Colonic mucosa (tissue), 4 donors: Measurements from ENCODE around the gene IFFO2. TPM values are rescaled to one million over a fixed set of nuclear protein-coding genes. Genes with fewer than 3 reads are reported as not detected.

Source experiments
- DNase-seq: peaks from one replicate; pipeline ENCODE4 v3.0.0-alpha.2; 2020
- H3K27ac ChIP-seq: fragments of 200-600 bp; one replicate; pipeline ENCODE4 v1.8.0; 2021
- H3K27me3 ChIP-seq: fragments of 200-600 bp; one replicate; pipeline ENCODE4 v1.8.0; 2021
- H3K36me3 ChIP-seq: fragments of 200-600 bp; one replicate; pipeline ENCODE4 v1.8.0; 2021
- H3K4me1 ChIP-seq: fragments of 200-600 bp; one replicate; pipeline ENCODE4 v1.8.0; 2021; ENCODE audit warnings: mild to moderate bottlenecking
- H3K4me3 ChIP-seq: fragments of 200-600 bp; one replicate; pipeline ENCODE4 v1.8.0; 2021
- H3K9ac ChIP-seq, 2 donors: one replicate each; pipeline ENCODE4 v1.7.0; 2013; ENCODE audit warnings: control low read depth in 2 of 2, low read depth in 2 of 2, low read length in 2 of 2
- H3K9me3 ChIP-seq: fragments of 200-600 bp; one replicate; pipeline ENCODE4 v1.8.0; 2021
- CTCF ChIP-seq: fragments of 200-600 bp; IDR thresholded peaks from one replicate; pipeline ENCODE4 v1.8.0; 2022; ENCODE audit warnings: antibody characterized with exemption, mild to moderate bottlenecking
- intact Hi-C: fragments of 100-400 bp; cut with DNase I; formaldehyde crosslinking; loops from one replicate; pipeline ENCODE4 v1.14.1; 2022
- total RNA-seq, 2 donors: library from RNA; stranded (reverse); fragmentation: NEBNext Ultra II Directional in 1 of 2; extraction: Animal tissue kit (Norgen Biotek cat#: 25700) in 1 of 2; gene quantifications; one replicate each; pipeline ENCODE4 v1.2.1, GENCODE V29; 2021
- donor health status: healthy.
- donor health status: DM: no; HTN: no; CAD: no.
- donor health status: DM: no; HTN: no; CAD: no.

Gene IFFO2
- total RNA-seq, 2 donors from 2014 or later: 5.6 to 14.0 TPM

GRCh38 chr1:18865176-18865575, 91.3 kb downstream of the IFFO2 start:
- H3K9me3 ChIP-seq: no peaks in the 10 kb centered on the region
- H3K4me3 ChIP-seq: no peak overlapping the region
- H3K36me3 ChIP-seq: no peaks in the 10 kb centered on the region
- no peak for TF ChIP-seq CTCF
- no peaks in the 10 kb centered on the region for H3K4me1 ChIP-seq
- intact Hi-C loops: no loop called here
- H3K27me3 ChIP-seq: no peaks in the 10 kb centered on the region
- H3K27ac ChIP-seq: no peak overlapping the region
- no peak for DNase-seq
- H3K9ac ChIP-seq: no peak overlapping the region

GRCh38 chr1:18861590-18861989, 94.9 kb downstream of the IFFO2 start:
- intact Hi-C loops: no loop called here
- TF ChIP-seq CTCF: no peak
- DNase-seq: no peak
- Histone ChIP-seq H3K27me3 (no peaks in the 10 kb centered on the region), H3K9me3 (no peaks in the 10 kb centered on the region), H3K36me3 (no peaks in the 10 kb centered on the region), H3K4me1 (no peaks in the 10 kb centered on the region), H3K9ac (no peak overlapping the region), H3K4me3 (no peak overlapping the region), H3K27ac (no peak overlapping the region)

- H3K9ac ChIP-seq: no peak overlapping the region
- intact Hi-C loops: no loop called here
These were observed 95.4 kb downstream of the IFFO2 start for GRCh38 chr1:18861082-18861481.

GRCh38 chr1:18859560-18859959, 96.9 kb downstream of the IFFO2 start, which contains the start of gene TAS1R2:
TSS of gene TAS1R2 (minus strand) at chr1:18859660. CDS start at chr1:18859660, 0 bp downstream.
- Histone ChIP-seq H3K36me3 (no peaks in the 10 kb centered on the region), H3K27ac (no peak within 1 kb of the TSS), H3K27me3 (no peaks in the 10 kb centered on the region), H3K9me3 (no peaks in the 10 kb centered on the region), H3K4me3 (no peak within 1 kb of the TSS), H3K4me1 (no peaks in the 10 kb centered on the region), H3K9ac (no peak within 1 kb of the TSS)
- intact Hi-C loops: no loop called here
- DNase-seq: no peak
- TF ChIP-seq CTCF: no peak

More at GRCh38 chr1:18861082-18861481, 95.4 kb downstream of the IFFO2 start:
- Histone ChIP-seq H3K4me3 (no peak overlapping the region), H3K27me3 (no peaks in the 10 kb centered on the region), H3K4me1 (no peaks in the 10 kb centered on the region), H3K27ac (no peak overlapping the region), H3K9me3 (no peaks in the 10 kb centered on the region), H3K36me3 (no peaks in the 10 kb centered on the region)
- no peak for DNase-seq
- no peak for TF ChIP-seq CTCF

GRCh38 chr1:18858070-18858688, 98.3 kb downstream of the IFFO2 start:
- Histone ChIP-seq H3K4me1 (no peaks in the 10 kb centered on the region), H3K9me3 (no peaks in the 10 kb centered on the region), H3K9ac (no peak overlapping the region), H3K36me3 (no peaks in the 10 kb centered on the region), H3K27ac (no peak overlapping the region), H3K4me3 (no peak overlapping the region), H3K27me3 (no peaks in the 10 kb centered on the region)
- TF ChIP-seq CTCF: no peak
- intact Hi-C loops: no loop called here
- no peak for DNase-seq
